DND-41 (cell line): ENCODE measurements around the gene ALDH1A3.

Source experiments
- ATAC-seq: fragments of 200-7000 bp; cut with Tn5 transposase; 3 replicates; pipeline ENCODE4 v1.9.1; 2021; ENCODE audit warnings: low read depth; ENCODE audit not compliant: insufficient read depth
- DNase-seq: peaks from one replicate; pipeline ENCODE4 v3.0.0-alpha.2; 2020
- H2AFZ ChIP-seq: 2 replicates; pipeline ENCODE4 v1.6.0; 2012; ENCODE audit warnings: low read depth, low read length
- H3K27ac ChIP-seq: 2 replicates; pipeline ENCODE4 v1.5.1; 2012; ENCODE audit warnings: low read length, inconsistent platforms
- H3K27me3 ChIP-seq: fragments of 200-600 bp; sonication (generic); 2 replicates; pipeline ENCODE4 v1.6.0; 2012; ENCODE audit warnings: low read length, mild to moderate bottlenecking, inconsistent platforms; ENCODE audit not compliant: insufficient read depth, poor library complexity
- H3K36me3 ChIP-seq: 2 replicates; pipeline ENCODE4 v1.5.1; 2012; ENCODE audit warnings: low read length, inconsistent platforms; ENCODE audit not compliant: insufficient read depth
- H3K4me1 ChIP-seq: 2 replicates; pipeline ENCODE4 v1.5.1; 2012; ENCODE audit warnings: mild to moderate bottlenecking, low read length; ENCODE audit not compliant: insufficient read depth
- H3K4me2 ChIP-seq: 2 replicates; pipeline ENCODE4 v1.6.0; 2012; ENCODE audit warnings: mild to moderate bottlenecking, moderate library complexity, low read length, inconsistent platforms; ENCODE audit not compliant: insufficient read depth
- H3K4me3 ChIP-seq, 2 experiments: fragments of 200-600 bp in 1 of 2; shearing (Covaris generic) in 1 of 2; 2 replicates each; pipeline ENCODE4 v1.5.1; 2012 to 2016; ENCODE audit warnings: inconsistent platforms in 2 of 2, low read length in 2 of 2, mild to moderate bottlenecking in 2 of 2, low read depth in 1 of 2, moderate library complexity in 1 of 2
- H3K79me2 ChIP-seq: 2 replicates; pipeline ENCODE4 v1.6.0; 2012; ENCODE audit warnings: low read length, inconsistent platforms; ENCODE audit not compliant: insufficient read depth
- H3K9ac ChIP-seq: 2 replicates; pipeline ENCODE4 v1.6.0; 2012; ENCODE audit warnings: low read depth, mild to moderate bottlenecking, inconsistent platforms, low read length, moderate library complexity
- H3K9me3 ChIP-seq: 2 replicates; pipeline ENCODE4 v1.5.1; 2012; ENCODE audit warnings: low read length, moderate library complexity, mild to moderate bottlenecking, inconsistent platforms; ENCODE audit not compliant: insufficient read depth, severe bottlenecking
- H4K20me1 ChIP-seq: 2 replicates; pipeline ENCODE4 v1.6.0; 2012; ENCODE audit warnings: low read length; ENCODE audit not compliant: insufficient read depth
- CTCF ChIP-seq: IDR thresholded peaks from 2 replicates; pipeline ENCODE4 v1.5.1; 2012; ENCODE audit warnings: borderline replicate concordance, low read length, moderate library complexity, mild to moderate bottlenecking; ENCODE audit not compliant: poor library complexity, severe bottlenecking; ENCODE audit errors: extremely low read depth
- EZH2 ChIP-seq: IDR thresholded peaks from 3 replicates; pipeline ENCODE4 v1.6.1; 2012; ENCODE audit warnings: borderline replicate concordance, low read depth, mild to moderate bottlenecking, moderate library complexity, low read length, inconsistent platforms; ENCODE audit not compliant: severe bottlenecking

ALDH1A3 gene

GRCh38 chr15:100899601-100900000, 20.0 kb downstream of the ALDH1A3 start:
- Histone ChIP-seq H3K9me3 (no peaks in the 10 kb centered on the region), H3K9ac (no peak overlapping the region), H3K4me1 (no peaks in the 10 kb centered on the region), H2AFZ (no peak overlapping the region), H3K79me2 (no peaks in the 10 kb centered on the region), H3K4me2 (no peak overlapping the region), H3K4me3 (no peak overlapping the region), H3K27ac (no peak overlapping the region), H3K36me3 (no peaks in the 10 kb centered on the region), H4K20me1 (no peaks in the 10 kb centered on the region), H3K27me3 (no peaks in the 10 kb centered on the region)
- TF ChIP-seq CTCF, result no peak
- TF ChIP-seq EZH2, result no peak
- ATAC-seq, result no peak
- no peak for DNase-seq

DNA sequence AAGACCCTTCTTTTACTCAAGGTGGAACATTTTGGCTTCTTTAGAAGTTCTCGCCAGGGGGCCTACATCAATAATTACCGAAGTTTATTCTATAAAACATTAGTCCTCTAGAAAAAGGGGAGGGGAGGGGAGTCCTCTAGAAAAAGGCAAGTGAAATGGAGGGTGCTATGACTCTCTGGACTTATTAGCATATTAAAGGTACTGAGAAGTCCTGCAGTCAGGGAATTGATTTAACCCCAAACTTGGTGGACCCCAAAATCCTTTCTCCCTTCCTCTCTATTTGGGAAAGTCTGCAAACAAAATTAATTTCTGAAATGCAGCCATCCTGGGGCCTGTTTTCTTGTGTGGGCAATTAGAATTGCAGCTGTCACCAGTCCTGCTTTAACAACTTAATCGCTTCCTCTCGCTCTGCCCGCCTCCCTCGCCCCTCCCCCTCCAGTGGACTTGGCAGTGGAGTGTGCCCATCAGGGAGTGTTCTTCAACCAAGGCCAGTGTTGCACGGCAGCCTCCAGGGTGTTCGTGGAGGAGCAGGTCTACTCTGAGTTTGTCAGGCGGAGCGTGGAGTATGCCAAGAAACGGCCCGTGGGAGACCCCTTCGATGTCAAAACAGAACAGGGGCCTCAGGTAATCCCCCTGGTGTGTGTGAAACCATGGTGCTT, 20.6 kb downstream of the ALDH1A3 start:
- Histone ChIP-seq H3K4me1 (no peaks in the 10 kb centered on the region), H3K36me3 (no peaks in the 10 kb centered on the region), H3K9me3 (no peaks in the 10 kb centered on the region), H3K9ac (no peak overlapping the region), H3K27ac (no peak overlapping the region), H3K4me2 (no peak overlapping the region), H3K79me2 (no peaks in the 10 kb centered on the region), H4K20me1 (no peaks in the 10 kb centered on the region), H3K27me3 (no peaks in the 10 kb centered on the region), H3K4me3 (no peak overlapping the region), H2AFZ (no peak overlapping the region)
- ATAC-seq (no peak), DNase-seq (no peak)
- TF ChIP-seq EZH2 (no peak), CTCF (no peak)

DNA sequence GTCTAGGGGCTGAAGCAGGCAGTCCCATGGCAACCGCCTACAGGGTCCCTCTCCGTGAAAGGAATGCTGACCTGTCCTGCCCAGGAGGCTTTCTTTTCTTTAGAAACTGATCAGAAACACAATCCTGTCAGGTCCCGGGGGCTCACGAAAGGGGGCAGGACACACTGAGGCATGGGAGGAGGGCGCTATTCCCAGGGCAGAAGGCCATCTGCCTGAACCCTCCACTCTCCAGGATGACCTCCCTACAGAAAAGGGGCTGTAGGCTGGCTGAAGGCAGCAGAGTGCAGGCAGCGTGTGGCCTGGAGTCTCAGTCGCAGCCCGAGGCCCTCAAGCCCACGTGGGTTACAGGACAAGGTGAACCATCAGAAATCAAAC, 21.2 kb downstream of the ALDH1A3 start:
- no peak overlapping the region for H2AFZ ChIP-seq
- no peaks in the 10 kb centered on the region for H3K4me1 ChIP-seq
- ATAC-seq (no peak), DNase-seq (no peak)
- H3K9ac ChIP-seq, result no peak overlapping the region
- no peak for TF ChIP-seq EZH2
- no peak for TF ChIP-seq CTCF
- no peaks in the 10 kb centered on the region for H3K9me3 ChIP-seq
- no peaks in the 10 kb centered on the region for H3K36me3 ChIP-seq
- no peak overlapping the region for H3K27ac ChIP-seq
- H3K27me3 ChIP-seq, result peaks cover under 1% of the 10 kb centered on the region
- H3K79me2 ChIP-seq, result no peaks in the 10 kb centered on the region
- no peaks in the 10 kb centered on the region for H4K20me1 ChIP-seq
- H3K4me3 ChIP-seq, result no peak overlapping the region
- no peak overlapping the region for H3K4me2 ChIP-seq
